ENCODE results near the gene GATAD2A.
"Not testable (repeated sequence)": the region's sequence is repeated elsewhere in the genome, so short reads cannot be mapped to it uniquely, and the experiment has no call there.

GATAD2A gene

GRCh38 chr19:19404879-19405860 lies at the start of gene GATAD2A:
GATAD2A (plus strand) TSS chr19:19405675; CDS start chr19:19465346, 59,671 bp downstream.
- DNase-seq (ENCODE audit: low spot score) = peak; percentile 83

GRCh38 chr19:19356500-19356899 lies 49.0 kb upstream of the GATAD2A start:
- no peak for DNase-seq (ENCODE audit: low spot score)

- no peak for DNase-seq (ENCODE audit: low spot score)
These were observed 48.4 kb upstream of the GATAD2A start for GRCh38 chr19:19356901-19357566.

- peak; percentile 88 for DNase-seq (ENCODE audit: low spot score)
These were observed 44.3 kb upstream of the GATAD2A start for GRCh38 chr19:19361075-19361594.

GRCh38 chr19:19362075-19362474 lies 43.4 kb upstream of the GATAD2A start:
- no peak for DNase-seq (ENCODE audit: low spot score)

GRCh38 chr19:19366434-19367396 lies 38.8 kb upstream of the GATAD2A start:
- DNase-seq (ENCODE audit: low spot score) = peak; percentile 67

GRCh38 chr19:19368087-19368486 lies 37.4 kb upstream of the GATAD2A start:
- no peak for DNase-seq (ENCODE audit: low spot score)

GRCh38 chr19:19371059-19371458 lies 34.4 kb upstream of the GATAD2A start:
- DNase-seq (ENCODE audit: low spot score) = no peak

- DNase-seq (ENCODE audit: low spot score) = peak; percentile 67
These were observed 32.6 kb upstream of the GATAD2A start for GRCh38 chr19:19372656-19373416.

GRCh38 chr19:19379527-19379926 lies 25.9 kb upstream of the GATAD2A start:
- DNase-seq (ENCODE audit: low spot score) = no peak

- not testable (repeated sequence) for DNase-seq (ENCODE audit: low spot score)
These were observed 25.2 kb upstream of the GATAD2A start for GRCh38 chr19:19380316-19380715.

GRCh38 chr19:19381007-19381926 lies 24.2 kb upstream of the GATAD2A start:
- no peak for DNase-seq (ENCODE audit: low spot score)

GRCh38 chr19:19382118-19382517 lies 23.4 kb upstream of the GATAD2A start:
- no peak for DNase-seq (ENCODE audit: low spot score)

GRCh38 chr19:19384486-19384885 lies 21.0 kb upstream of the GATAD2A start:
- no peak for DNase-seq (ENCODE audit: low spot score)

GRCh38 chr19:19385131-19385895 lies 20.2 kb upstream of the GATAD2A start:
- peak; percentile 98 for DNase-seq (ENCODE audit: low spot score)

- no peak for DNase-seq (ENCODE audit: low spot score)
These were observed 19.3 kb upstream of the GATAD2A start for GRCh38 chr19:19385896-19386869.

GRCh38 chr19:19387108-19387507 lies 18.4 kb upstream of the GATAD2A start:
- no peak for DNase-seq (ENCODE audit: low spot score)

Data from hepatic stellate cell (primary cell).